ENCODE results near the gene DNAJC22. TPM values are rescaled to one million over a fixed set of nuclear protein-coding genes. Genes with fewer than 3 reads are reported as not detected.
A peak's percentile ranks its signal among the peaks of the same experiment; 100 is the strongest.

DNAJC22 gene
- total and polyA plus RNA-seq, 12 donors = 0.01 to 0.59 (median 0.25) TPM; not detected in 4

GRCh38 chr12:49345051-49345824, 1.4 kb upstream of the DNAJC22 start:
- peak overlapping the region in 9 of 10 donors; percentile 23 to 51 (median 43) for H3K4me3 ChIP-seq
- H3K27ac ChIP-seq = no peak overlapping the region
- H3K9me3 ChIP-seq = no peaks in the 10 kb centered on the region
- peaks cover 16 to 100% (median 80%) of the 10 kb centered on the region in 7 donors for H3K27me3 ChIP-seq
- 2 to 3% methylated on average over 66 to 70 of the region's 70 CpGs for WGBS, 2 donors
- peak in 2 of 8 donors; percentile 5 to 7 for ATAC-seq
- H3K4me1 ChIP-seq = peaks cover 32 to 64% (median 57%) of the 10 kb centered on the region in 9 donors
- H3K36me3 ChIP-seq = no peaks in the 10 kb centered on the region
- intact Hi-C loops (cut with DNase I) = loop anchor here in 2 of 10 donors (2.0 to 10.0 kb wide), 2 partner anchors 50 to 56 kb away; partner anchors contain the start of gene PRPH (in 1 of the 2)
- no peak for DNase-seq
- TF ChIP-seq CTCF (IDR thresholded peaks at IDR 0.05) = no peak

- DNase-seq (no peak), ATAC-seq (no peak)
- Histone ChIP-seq H3K4me1 (peaks cover 32 to 64% (median 57%) of the 10 kb centered on the region in 9 donors), H3K36me3 (no peaks in the 10 kb centered on the region), H3K27me3 (peaks cover 16 to 98% (median 80%) of the 10 kb centered on the region in 7 donors), H3K27ac (no peak overlapping the region), H3K4me3 (peak overlapping the region in 9 of 10 donors; percentile 23 to 51 (median 43)), H3K9me3 (no peaks in the 10 kb centered on the region)
- WGBS, 2 donors = 2 to 3% methylated on average over 60 to 61 of the region's 61 CpGs
- no peak for TF ChIP-seq CTCF (IDR thresholded peaks at IDR 0.05)
- intact Hi-C loops (cut with DNase I) = loop anchor here in 2 of 10 donors (2.0 to 10.0 kb wide), 2 partner anchors 51 to 57 kb away; partner anchors contain the start of gene PRPH (in 1 of the 2)
These were observed 646 bp upstream of the DNAJC22 start for GRCh38 chr12:49345825-49346658.

GRCh38 chr12:49347311-49348193, 864 bp downstream of the DNAJC22 start:
- peak; percentile 88 to 99 (median 98) for TF ChIP-seq CTCF (IDR thresholded peaks at IDR 0.05)
- peak; percentile 87 to 95 (median 92) for ATAC-seq
- Histone ChIP-seq H3K4me3 (peak overlapping the region in 9 of 10 donors; percentile 23 to 51 (median 43)), H3K4me1 (peaks cover 28 to 55% (median 47%) of the 10 kb centered on the region in 9 donors), H3K27ac (no peak overlapping the region), H3K9me3 (no peaks in the 10 kb centered on the region), H3K36me3 (no peaks in the 10 kb centered on the region), H3K27me3 (peaks cover 22 to 98% (median 77%) of the 10 kb centered on the region in 7 donors)
- DNase-seq = peak; percentile 77 to 83
- 7 to 10% methylated on average over 34 to 37 of the region's 37 CpGs for WGBS, 2 donors
- intact Hi-C loops (cut with DNase I) = loop anchor here in 1 of 10 donors (10.0 kb wide), 1 partner anchor 53 kb away; the partner anchor contains the start of gene PRPH

Measured in heart right ventricle (tissue), 16 donors.